Measurements from ENCODE around the gene MMP24OS.

DNA sequence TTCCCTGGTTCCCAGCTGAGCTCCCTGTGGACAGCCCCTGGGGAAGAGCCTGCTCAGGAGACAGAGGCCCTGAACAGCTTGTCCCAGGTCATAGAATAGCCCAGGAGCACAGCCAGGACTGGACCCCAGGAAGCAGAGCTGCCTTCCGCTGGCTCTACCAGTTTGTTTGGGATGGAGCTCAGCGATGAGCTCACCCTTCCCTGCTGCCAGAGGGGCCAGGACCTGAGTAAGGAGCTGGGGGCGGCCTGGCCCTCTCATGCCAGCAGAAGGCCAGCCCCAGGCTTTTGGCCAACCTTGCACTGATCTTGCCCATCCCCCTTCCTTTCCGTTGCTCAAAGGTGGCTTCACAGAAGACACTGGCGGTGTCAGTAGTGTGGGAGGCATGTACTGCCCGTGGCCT is 17.5 kb downstream of the MMP24OS start:
- TF ChIP-seq, protein P1, sequence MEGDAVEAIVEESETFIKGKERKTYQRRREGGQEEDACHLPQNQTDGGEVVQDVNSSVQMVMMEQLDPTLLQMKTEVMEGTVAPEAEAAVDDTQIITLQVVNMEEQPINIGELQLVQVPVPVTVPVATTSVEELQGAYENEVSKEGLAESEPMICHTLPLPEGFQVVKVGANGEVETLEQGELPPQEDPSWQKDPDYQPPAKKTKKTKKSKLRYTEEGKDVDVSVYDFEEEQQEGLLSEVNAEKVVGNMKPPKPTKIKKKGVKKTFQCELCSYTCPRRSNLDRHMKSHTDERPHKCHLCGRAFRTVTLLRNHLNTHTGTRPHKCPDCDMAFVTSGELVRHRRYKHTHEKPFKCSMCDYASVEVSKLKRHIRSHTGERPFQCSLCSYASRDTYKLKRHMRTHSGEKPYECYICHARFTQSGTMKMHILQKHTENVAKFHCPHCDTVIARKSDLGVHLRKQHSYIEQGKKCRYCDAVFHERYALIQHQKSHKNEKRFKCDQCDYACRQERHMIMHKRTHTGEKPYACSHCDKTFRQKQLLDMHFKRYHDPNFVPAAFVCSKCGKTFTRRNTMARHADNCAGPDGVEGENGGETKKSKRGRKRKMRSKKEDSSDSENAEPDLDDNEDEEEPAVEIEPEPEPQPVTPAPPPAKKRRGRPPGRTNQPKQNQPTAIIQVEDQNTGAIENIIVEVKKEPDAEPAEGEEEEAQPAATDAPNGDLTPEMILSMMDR (IDR thresholded peaks at IDR 0.05), result no peak
- no peak for TF ChIP-seq POLR2A (IDR thresholded peaks at IDR 0.05)

Measured in breast epithelium (tissue), 3 donors.